ENCODE data around the gene PNMA6E. TPM values are rescaled to one million over a fixed set of nuclear protein-coding genes. Genes with fewer than 3 reads are reported as not detected.
A peak's percentile ranks its signal among the peaks of the same experiment; 100 is the strongest.

Gene PNMA6E
- total and polyA plus RNA-seq, 9 of the 15 experiments (the other 6 are each of a cell fraction or from before 2014, with no cell fraction given), result 0.03 TPM; not detected in 8

GRCh38 chrX:153379971-153380581 is 21.1 kb downstream of the PNMA6E start:
- ChIA-PET CTCF (ENCODE audit: low intra/inter-chr PET ratio) (no interaction called here), POLR2A (no interaction called here)
- Histone ChIP-seq H3K4me3 (no peak overlapping the region), H3K27ac (ENCODE audit: extremely low read depth, low read depth, low read length) (peak overlapping the region; percentile 43; the same call in 2 of the 3 replicates), H3K9me1 (ENCODE audit: control insufficient read depth, insufficient read depth, low read length) (no peaks in the 10 kb centered on the region), H3K79me2 (ENCODE audit: control insufficient read depth, insufficient read depth, low read length) (no peaks in the 10 kb centered on the region), H4K20me1 (replicated peaks; ENCODE audit: control insufficient read depth, insufficient read depth, low read length) (no peaks in the 10 kb centered on the region), H2AFZ (ENCODE audit: low read depth, low read length) (peak overlapping the region; percentile 70), H3K9me3 (replicated peaks; ENCODE audit: control insufficient read depth, insufficient read depth, low read depth, low read length) (peaks cover 6% of the 10 kb centered on the region; the same call in 1 of the 2 replicates), H3K9ac (ENCODE audit: insufficient read depth in 1 of 2, low read depth in 2 of 2, low read length in 2 of 2) (peak overlapping the region in 1 of 2 experiments; percentile 23; a peak in 1 of 4 replicates), H3K36me3 (ENCODE audit: control insufficient read depth, insufficient read depth, low read length) (no peaks in the 10 kb centered on the region), H3K27me3 (ENCODE audit: control insufficient read depth in 2 of 2, insufficient read depth in 2 of 2, low read length in 2 of 2) (no peaks in the 10 kb centered on the region; a peak in 1 of 5 replicates), H3K4me2 (ENCODE audit: insufficient read depth, low read length) (peak overlapping the region; percentile 18; the same call in 1 of the 2 replicates), H3K4me1 (replicated peaks in 1 of 2; ENCODE audit: control insufficient read depth in 2 of 2, insufficient read depth in 2 of 2, low read length in 2 of 2) (peaks cover 33% of the 10 kb centered on the region in 2 experiments)
- intact Hi-C loops (cut with micrococcal nuclease) (loop anchor here (5.0 kb wide), 1 partner anchor 43 kb away; no protein-coding TSS in a partner anchor), in situ Hi-C loops (cut with MboI) (no loop called here)
- DNase-seq (ENCODE audit: extremely low read depth in 1 of 4, low spot score in 3 of 4), result peak in 2 of 4 experiments; percentile 30 to 65
- FAIRE-seq, result peak; percentile 54
- 34% methylated on average over 9 of the region's 13 CpGs for WGBS (ENCODE audit: insufficient coverage, low coverage, missing lambda C conversion rate)
- BruUV-seq (replicated peaks), result no TSS peak
- ATAC-seq, result peak; percentile 39
- TF ChIP-seq HINFP (tag; conservative IDR thresholded peaks at IDR 0.05; ENCODE audit: low read depth), result no peak
- TF ChIP-seq E2F1 (CRISPR knock-in tag; IDR thresholded peaks at IDR 0.05), result no peak
- peak; percentile 53 for TF ChIP-seq DPF2 (IDR thresholded peaks at IDR 0.05)
- TF ChIP-seq TRIM24 (IDR thresholded peaks at IDR 0.05), result no peak
- TF ChIP-seq BRF1 (IDR thresholded peaks at IDR 0.05; ENCODE audit: borderline replicate concordance, extremely low read depth, insufficient read length), result no peak
- TF ChIP-seq CREM (IDR thresholded peaks at IDR 0.05; ENCODE audit: low read depth), result peak; percentile 57; the same call in 1 of the 2 replicates
- TF ChIP-seq TOE1 (IDR thresholded peaks at IDR 0.05; ENCODE audit: borderline replicate concordance), result peak; percentile 66; the same call in 1 of the 2 replicates
- no peak for TF ChIP-seq TOE1 (CRISPR knock-in tag; IDR thresholded peaks at IDR 0.05; ENCODE audit: borderline replicate concordance, low read depth)
- no peak for TF ChIP-seq GTF2F1 (IDR thresholded peaks at IDR 0.05; ENCODE audit: low read depth, low read length)
- TF ChIP-seq NR2C1 (IDR thresholded peaks at IDR 0.05), result no peak
- peak; percentile 45; the same call in 1 of the 2 replicates for TF ChIP-seq NR2C1 (tag; IDR thresholded peaks at IDR 0.05)
- no peak for TF ChIP-seq ZNF586 (CRISPR knock-in tag; conservative IDR thresholded peaks at IDR 0.05)
- TF ChIP-seq CHD1 (IDR thresholded peaks at IDR 0.05; ENCODE audit: low read length), result no peak
- 0 out of 2 replicates have a peak, but pooled peaks have one; percentile 55 for TF ChIP-seq NFRKB (IDR thresholded peaks at IDR 0.05; ENCODE audit: low read depth)
- no peak for TF ChIP-seq FOXJ3 (CRISPR knock-in tag; IDR thresholded peaks at IDR 0.05)
- TF ChIP-seq FIP1L1 (IDR thresholded peaks at IDR 0.05; ENCODE audit: low read depth, low read length, poor library complexity, severe bottlenecking), result no peak
- TF ChIP-seq ZNF512 (tag; IDR thresholded peaks at IDR 0.05), result no peak
- no peak for TF ChIP-seq THAP7 (CRISPR knock-in tag; IDR thresholded peaks at IDR 0.05)
- no peak for TF ChIP-seq GATAD2B (IDR thresholded peaks at IDR 0.05; ENCODE audit: borderline replicate concordance)

Data from K562 (cell line).